HepG2 (cell line): Measurements from ENCODE around the gene NHSL1. TPM values are rescaled to one million over a fixed set of nuclear protein-coding genes. Genes with fewer than 3 reads are reported as not detected.

ENCODE experiments used
- AGO2 ChIP-seq: fragments of 200-400 bp; formaldehyde crosslinking; optimal IDR thresholded peaks from 2 replicates; pipeline ENCODE3; 2017; ENCODE audit warnings: mild to moderate bottlenecking, low read depth, low read length, moderate library complexity
- FOSL1 ChIP-seq: sonication (generic); formaldehyde crosslinking; IDR thresholded peaks from 2 replicates; pipeline ENCODE4 v1.9.0; 2021; ENCODE audit warnings: missing genetic modification reagents, borderline replicate concordance
- FOXA1 ChIP-seq, 2 experiments: fragments of 450-650 bp in 1 of 2; sonication (generic) in 1 of 2; formaldehyde crosslinking in 1 of 2; IDR thresholded peaks; 2 replicates each; pipeline versions ENCODE4 v1.4.0 to v1.6.1; 2016 to 2020; ENCODE audit warnings: missing genetic modification reagents in 1 of 2
- HMG20A ChIP-seq: IDR thresholded peaks from 2 replicates; pipeline ENCODE4 v1.6.1; 2016; ENCODE audit warnings: borderline replicate concordance
- HNF4A ChIP-seq: sonication (generic); formaldehyde crosslinking; IDR thresholded peaks from 2 replicates; pipeline ENCODE4 v1.4.0; 2020; ENCODE audit warnings: missing genetic modification reagents
- HNRNPH1 ChIP-seq: fragments of 200-400 bp; formaldehyde crosslinking; optimal IDR thresholded peaks from 2 replicates; pipeline ENCODE3; 2017; ENCODE audit warnings: mild to moderate bottlenecking, low read depth, low read length
- MBD4 ChIP-seq: IDR thresholded peaks from 2 replicates; pipeline ENCODE4 v1.6.1; 2012; ENCODE audit warnings: low read length, inconsistent platforms, borderline replicate concordance
- MYC ChIP-seq: sonication (generic); formaldehyde crosslinking; IDR thresholded peaks from 2 replicates; pipeline ENCODE4 v1.9.0; 2021; ENCODE audit warnings: missing genetic modification reagents, borderline replicate concordance
- PITX1 ChIP-seq: sonication (generic); formaldehyde crosslinking; IDR thresholded peaks from 2 replicates; pipeline ENCODE4 v1.5.1; 2020; ENCODE audit warnings: mild to moderate bottlenecking, missing genetic modification reagents
- PLRG1 ChIP-seq: fragments of 450-650 bp; conservative IDR thresholded peaks from 2 replicates; pipeline ENCODE4 v1.6.1; 2016
- RFX3 ChIP-seq: IDR thresholded peaks from 2 replicates; pipeline ENCODE4 v1.6.1; 2016; ENCODE audit warnings: missing biosample characterization, missing genetic modification reagents
- SALL2 ChIP-seq: sonication (generic); formaldehyde crosslinking; IDR thresholded peaks from 2 replicates; pipeline ENCODE4 v1.8.1; 2023; ENCODE audit warnings: mild to moderate bottlenecking, missing genetic modification reagents, inconsistent platforms
- SRF ChIP-seq: IDR thresholded peaks from 2 replicates; pipeline ENCODE4 v1.6.1; 2011; ENCODE audit warnings: mild to moderate bottlenecking, low read depth, low read length, moderate library complexity
- WIZ ChIP-seq: sonication (generic); formaldehyde crosslinking; IDR thresholded peaks from 2 replicates; pipeline ENCODE4 v1.5.1; 2020; ENCODE audit warnings: mild to moderate bottlenecking, missing genetic modification reagents
- ZNF343 ChIP-seq: sonication (generic); formaldehyde crosslinking; IDR thresholded peaks from 2 replicates; pipeline ENCODE4 v1.4.0; 2020; ENCODE audit warnings: mild to moderate bottlenecking, missing genetic modification reagents
- ZNF367 ChIP-seq: sonication (generic); formaldehyde crosslinking; IDR thresholded peaks from 2 replicates; pipeline ENCODE4 v1.4.0; 2020; ENCODE audit warnings: missing genetic modification reagents, borderline replicate concordance
- ZNF564 ChIP-seq: sonication (generic); formaldehyde crosslinking; IDR thresholded peaks from 2 replicates; pipeline ENCODE4 v1.8.1; 2023; ENCODE audit warnings: mild to moderate bottlenecking, missing genetic modification reagents
- ZNF749 ChIP-seq: sonication (generic); formaldehyde crosslinking; IDR thresholded peaks from 2 replicates; pipeline ENCODE4 v1.8.0; 2022; ENCODE audit warnings: mild to moderate bottlenecking, missing genetic modification reagents, moderate library complexity, borderline replicate concordance
- polyA plus RNA-seq, 8 experiments: library from polyadenylated mRNA; depleted of rRNA in 3 of 8; stranded (reverse) in 7 of 8; unstranded in 1 of 8; fragments of >200 nt; fragmentation: Illumina TruSeq in 4 of 8; extraction: Trizol in 4 of 8; gene quantifications; 2 replicates each; pipeline versions ENCODE4 v1.2.1 to v1.2.3, GENCODE V29; 2011 to 2016; ENCODE audit warnings: low read depth in 4 of 8, missing spikeins in 1 of 8, mixed read lengths in 1 of 8; ENCODE audit not compliant: insufficient read depth in 1 of 8
- total RNA-seq, 5 experiments: library from RNA; depleted of rRNA; stranded (reverse); fragments of >200 nt; fragmentation: Illumina TruSeq; extraction: Trizol; gene quantifications; 2 replicates each; pipeline ENCODE4 v1.2.3, GENCODE V29; 2016; ENCODE audit warnings: low read depth in 1 of 5
- TF ChIP-seq, protein P1 (sequence below), 2 experiments: fragments of 450-650 bp in 1 of 2; sonication (generic) in 1 of 2; formaldehyde crosslinking in 1 of 2; IDR thresholded peaks; 2 replicates each; pipeline versions ENCODE4 v1.6.1 to v1.8.0; 2016 to 2022; ENCODE audit warnings: antibody characterized with exemption in 1 of 2, mild to moderate bottlenecking in 1 of 2, missing genetic modification reagents in 1 of 2
- TF ChIP-seq, protein P2 (sequence below): sonication (generic); formaldehyde crosslinking; IDR thresholded peaks from 2 replicates; pipeline ENCODE4 v1.4.0; 2020; ENCODE audit warnings: mild to moderate bottlenecking, missing genetic modification reagents
- TF ChIP-seq, protein P3 (sequence below): IDR thresholded peaks from 2 replicates; pipeline ENCODE4 v1.6.1; 2016; ENCODE audit warnings: missing compliant biosample characterization, missing genetic modification reagents, borderline replicate concordance

NHSL1 gene
- total and polyA plus RNA-seq, 2 of the 13 experiments (the other 11 are each of a cell fraction or from before 2014, with no cell fraction given) = 24.9 to 53.6 TPM

DNA sequence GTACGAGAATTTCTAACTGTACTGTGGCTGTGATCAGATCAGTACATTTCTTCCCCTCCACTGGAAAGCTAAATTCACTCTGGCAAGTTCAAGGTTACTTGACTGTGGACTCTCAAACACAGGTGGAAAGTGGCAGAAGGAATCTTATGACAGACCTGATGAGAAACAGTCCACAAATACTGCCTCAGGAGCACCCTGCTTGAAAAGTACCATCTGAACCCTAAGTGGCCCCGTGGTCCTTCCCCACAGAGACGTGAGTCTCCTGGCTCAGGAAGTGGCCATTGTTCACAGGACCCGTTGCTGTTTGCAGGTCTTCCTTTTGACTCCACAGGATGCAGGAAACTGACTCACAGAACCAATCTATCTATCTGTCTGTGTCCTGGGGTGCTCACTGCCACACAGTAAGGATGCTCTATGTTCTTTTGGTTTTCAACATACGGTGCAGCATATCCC, 47.5 kb upstream of the NHSL1 start (continued):
- no peak for TF ChIP-seq MYC (CRISPR knock-in tag)
- TF ChIP-seq, protein P1, sequence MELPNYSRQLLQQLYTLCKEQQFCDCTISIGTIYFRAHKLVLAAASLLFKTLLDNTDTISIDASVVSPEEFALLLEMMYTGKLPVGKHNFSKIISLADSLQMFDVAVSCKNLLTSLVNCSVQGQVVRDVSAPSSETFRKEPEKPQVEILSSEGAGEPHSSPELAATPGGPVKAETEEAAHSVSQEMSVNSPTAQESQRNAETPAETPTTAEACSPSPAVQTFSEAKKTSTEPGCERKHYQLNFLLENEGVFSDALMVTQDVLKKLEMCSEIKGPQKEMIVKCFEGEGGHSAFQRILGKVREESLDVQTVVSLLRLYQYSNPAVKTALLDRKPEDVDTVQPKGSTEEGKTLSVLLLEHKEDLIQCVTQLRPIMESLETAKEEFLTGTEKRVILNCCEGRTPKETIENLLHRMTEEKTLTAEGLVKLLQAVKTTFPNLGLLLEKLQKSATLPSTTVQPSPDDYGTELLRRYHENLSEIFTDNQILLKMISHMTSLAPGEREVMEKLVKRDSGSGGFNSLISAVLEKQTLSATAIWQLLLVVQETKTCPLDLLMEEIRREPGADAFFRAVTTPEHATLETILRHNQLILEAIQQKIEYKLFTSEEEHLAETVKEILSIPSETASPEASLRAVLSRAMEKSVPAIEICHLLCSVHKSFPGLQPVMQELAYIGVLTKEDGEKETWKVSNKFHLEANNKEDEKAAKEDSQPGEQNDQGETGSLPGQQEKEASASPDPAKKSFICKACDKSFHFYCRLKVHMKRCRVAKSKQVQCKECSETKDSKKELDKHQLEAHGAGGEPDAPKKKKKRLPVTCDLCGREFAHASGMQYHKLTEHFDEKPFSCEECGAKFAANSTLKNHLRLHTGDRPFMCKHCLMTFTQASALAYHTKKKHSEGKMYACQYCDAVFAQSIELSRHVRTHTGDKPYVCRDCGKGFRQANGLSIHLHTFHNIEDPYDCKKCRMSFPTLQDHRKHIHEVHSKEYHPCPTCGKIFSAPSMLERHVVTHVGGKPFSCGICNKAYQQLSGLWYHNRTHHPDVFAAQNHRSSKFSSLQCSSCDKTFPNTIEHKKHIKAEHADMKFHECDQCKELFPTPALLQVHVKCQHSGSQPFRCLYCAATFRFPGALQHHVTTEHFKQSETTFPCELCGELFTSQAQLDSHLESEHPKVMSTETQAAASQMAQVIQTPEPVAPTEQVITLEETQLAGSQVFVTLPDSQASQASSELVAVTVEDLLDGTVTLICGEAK (IDR thresholded peaks at IDR 0.05) = no peak
- TF ChIP-seq, protein P1 (CRISPR knock-in tag; IDR thresholded peaks at IDR 0.05) = no peak
- TF ChIP-seq MBD4 = no peak
- TF ChIP-seq SALL2 (CRISPR knock-in tag) = no peak
- peak; percentile 56 for TF ChIP-seq HNF4A (CRISPR knock-in tag)
- no peak for TF ChIP-seq PITX1 (CRISPR knock-in tag)
- no peak for TF ChIP-seq SRF
- no peak for TF ChIP-seq ZNF343
- TF ChIP-seq ZNF367 (CRISPR knock-in tag) = no peak
- TF ChIP-seq, protein P2, sequence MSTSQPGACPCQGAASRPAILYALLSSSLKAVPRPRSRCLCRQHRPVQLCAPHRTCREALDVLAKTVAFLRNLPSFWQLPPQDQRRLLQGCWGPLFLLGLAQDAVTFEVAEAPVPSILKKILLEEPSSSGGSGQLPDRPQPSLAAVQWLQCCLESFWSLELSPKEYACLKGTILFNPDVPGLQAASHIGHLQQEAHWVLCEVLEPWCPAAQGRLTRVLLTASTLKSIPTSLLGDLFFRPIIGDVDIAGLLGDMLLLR (CRISPR knock-in tag) = no peak
- TF ChIP-seq WIZ (CRISPR knock-in tag) = no peak
- TF ChIP-seq FOSL1 (CRISPR knock-in tag) = no peak
- no peak for TF ChIP-seq PLRG1
- no peak for TF ChIP-seq FOXA1 (IDR thresholded peaks at IDR 0.05)
- 0 out of 2 replicates have a peak, but pooled peaks have one; percentile 2 for TF ChIP-seq FOXA1 (CRISPR knock-in tag; IDR thresholded peaks at IDR 0.05)
- TF ChIP-seq, protein P3, sequence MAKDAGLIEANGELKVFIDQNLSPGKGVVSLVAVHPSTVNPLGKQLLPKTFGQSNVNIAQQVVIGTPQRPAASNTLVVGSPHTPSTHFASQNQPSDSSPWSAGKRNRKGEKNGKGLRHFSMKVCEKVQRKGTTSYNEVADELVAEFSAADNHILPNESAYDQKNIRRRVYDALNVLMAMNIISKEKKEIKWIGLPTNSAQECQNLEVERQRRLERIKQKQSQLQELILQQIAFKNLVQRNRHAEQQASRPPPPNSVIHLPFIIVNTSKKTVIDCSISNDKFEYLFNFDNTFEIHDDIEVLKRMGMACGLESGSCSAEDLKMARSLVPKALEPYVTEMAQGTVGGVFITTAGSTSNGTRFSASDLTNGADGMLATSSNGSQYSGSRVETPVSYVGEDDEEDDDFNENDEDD (CRISPR knock-in tag) = no peak
- no peak for TF ChIP-seq ZNF564 (CRISPR knock-in tag)
- TF ChIP-seq HNRNPH1 = no peak
- TF ChIP-seq ZNF749 = no peak
- TF ChIP-seq AGO2 = no peak
- no peak; the same call in 1 of the 2 replicates for TF ChIP-seq HMG20A
- no peak for TF ChIP-seq RFX3 (CRISPR knock-in tag)
